Measurements from ENCODE around the gene PIAS2.

- TF ChIP-seq, protein P1, sequence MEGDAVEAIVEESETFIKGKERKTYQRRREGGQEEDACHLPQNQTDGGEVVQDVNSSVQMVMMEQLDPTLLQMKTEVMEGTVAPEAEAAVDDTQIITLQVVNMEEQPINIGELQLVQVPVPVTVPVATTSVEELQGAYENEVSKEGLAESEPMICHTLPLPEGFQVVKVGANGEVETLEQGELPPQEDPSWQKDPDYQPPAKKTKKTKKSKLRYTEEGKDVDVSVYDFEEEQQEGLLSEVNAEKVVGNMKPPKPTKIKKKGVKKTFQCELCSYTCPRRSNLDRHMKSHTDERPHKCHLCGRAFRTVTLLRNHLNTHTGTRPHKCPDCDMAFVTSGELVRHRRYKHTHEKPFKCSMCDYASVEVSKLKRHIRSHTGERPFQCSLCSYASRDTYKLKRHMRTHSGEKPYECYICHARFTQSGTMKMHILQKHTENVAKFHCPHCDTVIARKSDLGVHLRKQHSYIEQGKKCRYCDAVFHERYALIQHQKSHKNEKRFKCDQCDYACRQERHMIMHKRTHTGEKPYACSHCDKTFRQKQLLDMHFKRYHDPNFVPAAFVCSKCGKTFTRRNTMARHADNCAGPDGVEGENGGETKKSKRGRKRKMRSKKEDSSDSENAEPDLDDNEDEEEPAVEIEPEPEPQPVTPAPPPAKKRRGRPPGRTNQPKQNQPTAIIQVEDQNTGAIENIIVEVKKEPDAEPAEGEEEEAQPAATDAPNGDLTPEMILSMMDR (IDR thresholded peaks at IDR 0.05) = no peak
- no peak for TF ChIP-seq POLR2AphosphoS5 (IDR thresholded peaks at IDR 0.05)
- TF ChIP-seq POLR2A (IDR thresholded peaks at IDR 0.05) = no peak
- TF ChIP-seq EP300 (IDR thresholded peaks at IDR 0.05; ENCODE audit: low read depth) = no peak
Observed at GRCh38 chr18:46868169-46868921, 49.0 kb downstream of the PIAS2 start.
